ENCODE results near the gene WDFY4.

DNA sequence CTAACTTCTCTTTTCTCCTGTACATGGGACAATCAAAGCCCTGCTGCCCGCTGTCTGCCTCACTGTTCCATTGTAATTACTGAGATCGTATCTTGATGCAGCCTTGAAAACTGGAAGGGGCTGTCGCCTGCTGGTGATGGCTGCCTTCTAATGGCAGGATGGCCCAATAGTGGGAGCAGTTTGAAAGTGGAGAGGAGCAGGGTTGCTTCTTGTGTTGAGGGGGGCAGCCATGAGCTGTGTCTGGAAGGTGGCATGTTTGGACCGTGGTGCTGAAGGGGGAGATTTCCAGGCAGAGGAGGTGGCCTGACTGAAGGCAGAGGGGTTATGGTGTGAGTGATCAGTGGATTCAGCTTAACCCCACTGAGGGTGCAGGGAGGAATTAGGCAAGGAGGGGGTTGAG lies 8.1 kb downstream of the WDFY4 start:
- TF ChIP-seq TARDBP (IDR thresholded peaks at IDR 0.05) (no peak), ELF4 (IDR thresholded peaks at IDR 0.05) (no peak), SP1 (IDR thresholded peaks at IDR 0.05) (no peak), NFRKB (IDR thresholded peaks at IDR 0.05) (no peak), FOXA1 (IDR thresholded peaks at IDR 0.05) (no peak), ARNT (IDR thresholded peaks at IDR 0.05) (no peak), ZNF384 (IDR thresholded peaks at IDR 0.05) (no peak), BHLHE40 (IDR thresholded peaks at IDR 0.05; ENCODE audit: borderline replicate concordance) (no peak), FOXM1 (IDR thresholded peaks at IDR 0.05; ENCODE audit: borderline replicate concordance) (no peak), HDGF (IDR thresholded peaks at IDR 0.05; ENCODE audit: borderline replicate concordance) (no peak), CTBP1 (IDR thresholded peaks at IDR 0.05; ENCODE audit: borderline replicate concordance) (no peak)
- TF ChIP-seq, protein P1, sequence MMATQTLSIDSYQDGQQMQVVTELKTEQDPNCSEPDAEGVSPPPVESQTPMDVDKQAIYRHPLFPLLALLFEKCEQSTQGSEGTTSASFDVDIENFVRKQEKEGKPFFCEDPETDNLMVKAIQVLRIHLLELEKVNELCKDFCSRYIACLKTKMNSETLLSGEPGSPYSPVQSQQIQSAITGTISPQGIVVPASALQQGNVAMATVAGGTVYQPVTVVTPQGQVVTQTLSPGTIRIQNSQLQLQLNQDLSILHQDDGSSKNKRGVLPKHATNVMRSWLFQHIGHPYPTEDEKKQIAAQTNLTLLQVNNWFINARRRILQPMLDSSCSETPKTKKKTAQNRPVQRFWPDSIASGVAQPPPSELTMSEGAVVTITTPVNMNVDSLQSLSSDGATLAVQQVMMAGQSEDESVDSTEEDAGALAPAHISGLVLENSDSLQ (IDR thresholded peaks at IDR 0.05), result no peak

Measured in HEK293T (cell line).